ENCODE measurements around the gene PPIP5K1.
"Not testable (repeated sequence)": the region's sequence is repeated elsewhere in the genome, so short reads cannot be mapped to it uniquely, and the experiment has no call there.

PPIP5K1 gene

DNA sequence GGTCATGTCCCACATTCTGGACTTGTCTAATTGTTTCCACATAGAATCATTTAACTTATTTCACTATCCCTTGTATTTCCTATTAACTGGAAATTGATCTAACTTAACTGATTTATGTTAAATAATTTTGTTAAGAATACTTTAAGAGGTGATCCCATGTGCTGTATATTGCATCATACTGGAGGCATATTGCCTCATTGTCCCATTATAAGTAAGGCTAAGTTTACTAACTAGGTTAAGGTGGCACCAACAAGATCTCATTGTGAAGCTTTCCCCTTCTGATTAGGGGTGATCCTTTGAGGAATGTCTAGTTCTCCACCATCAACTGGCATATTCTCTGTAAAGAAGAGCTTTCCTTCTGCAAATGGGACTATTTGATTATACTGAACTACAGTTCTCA lies 48.2 kb downstream of the PPIP5K1 start:
- H3K4me3 ChIP-seq (ENCODE audit: low read length) = no peak overlapping the region
- TF ChIP-seq, protein P1, sequence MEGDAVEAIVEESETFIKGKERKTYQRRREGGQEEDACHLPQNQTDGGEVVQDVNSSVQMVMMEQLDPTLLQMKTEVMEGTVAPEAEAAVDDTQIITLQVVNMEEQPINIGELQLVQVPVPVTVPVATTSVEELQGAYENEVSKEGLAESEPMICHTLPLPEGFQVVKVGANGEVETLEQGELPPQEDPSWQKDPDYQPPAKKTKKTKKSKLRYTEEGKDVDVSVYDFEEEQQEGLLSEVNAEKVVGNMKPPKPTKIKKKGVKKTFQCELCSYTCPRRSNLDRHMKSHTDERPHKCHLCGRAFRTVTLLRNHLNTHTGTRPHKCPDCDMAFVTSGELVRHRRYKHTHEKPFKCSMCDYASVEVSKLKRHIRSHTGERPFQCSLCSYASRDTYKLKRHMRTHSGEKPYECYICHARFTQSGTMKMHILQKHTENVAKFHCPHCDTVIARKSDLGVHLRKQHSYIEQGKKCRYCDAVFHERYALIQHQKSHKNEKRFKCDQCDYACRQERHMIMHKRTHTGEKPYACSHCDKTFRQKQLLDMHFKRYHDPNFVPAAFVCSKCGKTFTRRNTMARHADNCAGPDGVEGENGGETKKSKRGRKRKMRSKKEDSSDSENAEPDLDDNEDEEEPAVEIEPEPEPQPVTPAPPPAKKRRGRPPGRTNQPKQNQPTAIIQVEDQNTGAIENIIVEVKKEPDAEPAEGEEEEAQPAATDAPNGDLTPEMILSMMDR (IDR thresholded peaks at IDR 0.05; ENCODE audit: insufficient read depth, low read depth, low read length, missing control alignments) = no peak
- peak; percentile 28 for DNase-seq (ENCODE audit: low read depth)

DNA sequence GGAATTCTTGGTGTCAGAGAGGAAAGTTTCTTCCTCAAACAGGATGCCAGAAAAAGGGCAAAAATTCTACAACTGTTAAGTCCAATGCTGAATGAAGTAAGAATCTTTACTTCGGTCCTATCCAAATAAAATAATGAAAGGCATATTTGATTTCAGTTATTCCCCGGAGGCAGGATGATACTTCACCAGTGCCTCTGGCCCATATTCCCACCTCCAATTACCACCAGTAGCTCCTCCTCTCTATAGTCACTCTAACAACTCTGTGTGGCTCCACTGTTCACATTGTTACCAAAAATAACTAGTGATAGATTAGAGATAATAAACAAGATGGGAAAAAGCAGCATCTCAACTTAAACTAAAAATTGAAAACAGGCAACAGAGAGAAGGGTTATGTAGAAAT lies 51.9 kb downstream of the PPIP5K1 start:
- TF ChIP-seq, protein P1 (IDR thresholded peaks at IDR 0.05; ENCODE audit: insufficient read depth, low read depth, low read length, missing control alignments) = no peak
- no peak overlapping the region for H3K4me3 ChIP-seq (ENCODE audit: low read length)
- no peak for DNase-seq (ENCODE audit: low read depth)

DNA sequence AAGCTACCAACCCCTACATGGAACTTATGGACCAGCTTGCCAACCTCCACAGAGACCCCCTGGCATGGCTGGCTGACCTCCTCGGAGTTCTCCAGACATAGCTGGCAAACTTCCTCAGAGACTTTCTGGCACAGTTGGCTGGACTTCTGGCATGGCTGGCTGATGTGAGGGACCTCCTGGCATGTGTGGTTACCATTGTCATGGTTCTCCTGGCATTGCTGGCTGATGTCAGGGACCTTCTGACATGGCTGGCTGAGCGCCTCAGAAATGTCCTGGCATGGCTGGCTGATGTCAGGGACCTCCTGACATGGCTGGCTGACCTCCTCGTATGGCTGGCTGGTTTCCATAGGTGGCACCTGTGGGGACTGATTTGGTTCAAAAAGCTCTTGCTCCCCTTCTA lies 55.1 kb downstream of the PPIP5K1 start:
- TF ChIP-seq, protein P1 (IDR thresholded peaks at IDR 0.05; ENCODE audit: insufficient read depth, low read depth, low read length, missing control alignments) = no peak
- no peak overlapping the region for H3K4me3 ChIP-seq (ENCODE audit: low read length)
- no peak for DNase-seq (ENCODE audit: low read depth)

DNA sequence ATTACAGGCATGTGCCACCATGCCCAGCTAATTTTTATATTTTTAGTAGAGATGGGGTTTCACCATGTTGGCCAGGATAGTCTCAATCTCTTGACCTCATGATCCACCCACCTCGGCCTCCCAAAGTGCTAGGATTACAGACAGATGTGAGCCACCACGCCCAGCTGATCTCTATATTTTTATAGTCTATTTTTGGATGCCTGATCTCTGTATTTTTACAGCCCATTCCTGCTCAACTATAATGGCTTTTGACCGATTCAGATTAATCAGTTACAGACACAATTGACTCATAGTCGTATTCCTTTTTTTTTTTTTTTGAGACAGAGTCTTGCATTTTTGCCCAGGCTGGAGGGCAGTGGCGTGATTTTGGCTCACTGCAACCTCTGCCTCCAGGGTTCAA lies 57.2 kb downstream of the PPIP5K1 start:
- not testable (repeated sequence) for DNase-seq (ENCODE audit: low read depth)

DNA sequence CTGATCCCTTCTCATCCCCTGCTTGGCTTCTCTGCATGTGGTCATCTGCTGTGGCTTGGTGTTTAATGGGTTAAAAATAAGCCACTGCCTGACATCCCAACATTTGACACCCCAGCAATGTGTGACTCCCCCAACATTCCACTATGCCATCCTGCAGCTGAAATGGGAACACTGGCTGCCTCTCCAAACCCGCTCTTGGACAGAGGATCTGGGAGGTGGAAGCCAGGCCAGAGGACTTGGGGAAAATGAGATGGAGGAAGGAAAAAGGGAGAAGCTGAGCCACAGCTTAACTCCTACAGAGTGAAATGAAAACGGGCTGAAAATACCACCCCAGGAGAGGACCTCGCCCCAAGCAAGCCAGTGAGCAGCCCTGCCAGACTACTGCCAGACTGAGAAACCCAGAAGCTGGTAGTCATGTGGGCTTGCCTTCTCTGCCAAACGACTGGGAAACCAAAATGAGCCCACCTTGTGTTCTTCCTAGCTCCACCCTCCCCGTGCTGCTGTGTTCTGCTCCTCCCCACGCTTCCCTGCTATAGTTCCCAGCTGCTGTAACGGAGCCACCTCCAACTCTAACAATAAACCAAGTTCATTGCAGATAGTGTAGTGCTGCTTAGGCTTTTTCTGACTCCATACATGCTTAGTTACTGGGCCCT lies 58.9 kb downstream of the PPIP5K1 start:
- TF ChIP-seq, protein P1 (IDR thresholded peaks at IDR 0.05; ENCODE audit: insufficient read depth, low read depth, low read length, missing control alignments) = no peak
- no peak for DNase-seq (ENCODE audit: low read depth)
- no peak overlapping the region for H3K4me3 ChIP-seq (ENCODE audit: low read length)

More for the DNA sequence above, 57.2 kb downstream of the PPIP5K1 start:
- not testable (repeated sequence) for H3K4me3 ChIP-seq (ENCODE audit: low read length)

DNA sequence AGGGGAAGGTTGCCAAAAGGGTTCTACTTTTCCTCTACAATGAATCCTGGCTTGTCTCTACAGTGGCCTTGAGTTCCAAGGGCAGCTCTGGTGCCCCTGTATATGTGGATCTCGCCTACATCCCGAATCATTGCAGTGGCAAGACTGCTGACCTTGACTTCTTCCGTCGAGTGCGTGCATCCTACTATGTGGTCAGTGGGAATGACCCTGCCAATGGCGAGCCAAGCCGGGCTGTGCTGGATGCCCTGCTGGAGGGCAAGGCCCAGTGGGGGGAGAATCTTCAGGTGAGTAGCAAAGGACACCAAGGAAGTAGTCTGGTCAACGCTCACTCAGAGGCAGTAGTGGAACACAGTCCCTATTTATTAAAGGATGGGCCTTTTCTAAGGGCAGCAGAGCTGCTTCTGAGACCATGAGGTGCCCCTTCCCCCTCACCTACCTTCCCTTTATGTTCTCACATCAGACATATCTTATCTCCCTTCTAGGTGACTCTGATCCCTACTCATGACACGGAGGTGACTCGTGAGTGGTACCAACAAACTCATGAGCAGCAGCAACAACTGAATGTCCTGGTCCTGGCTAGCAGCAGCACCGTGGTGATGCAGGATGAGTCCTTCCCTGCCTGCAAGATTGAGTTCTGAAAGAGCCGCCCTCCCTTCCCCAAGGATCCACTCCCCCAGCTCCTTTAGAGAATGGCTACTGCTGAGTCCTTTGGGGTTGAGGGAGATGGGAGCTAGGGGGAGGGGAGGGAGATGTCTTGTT lies 60.2 kb downstream of the PPIP5K1 start:
- no peak for DNase-seq (ENCODE audit: low read depth)
- TF ChIP-seq, protein P1 (IDR thresholded peaks at IDR 0.05; ENCODE audit: insufficient read depth, low read depth, low read length, missing control alignments) = no peak
- H3K4me3 ChIP-seq (ENCODE audit: low read length) = no peak overlapping the region

DNA sequence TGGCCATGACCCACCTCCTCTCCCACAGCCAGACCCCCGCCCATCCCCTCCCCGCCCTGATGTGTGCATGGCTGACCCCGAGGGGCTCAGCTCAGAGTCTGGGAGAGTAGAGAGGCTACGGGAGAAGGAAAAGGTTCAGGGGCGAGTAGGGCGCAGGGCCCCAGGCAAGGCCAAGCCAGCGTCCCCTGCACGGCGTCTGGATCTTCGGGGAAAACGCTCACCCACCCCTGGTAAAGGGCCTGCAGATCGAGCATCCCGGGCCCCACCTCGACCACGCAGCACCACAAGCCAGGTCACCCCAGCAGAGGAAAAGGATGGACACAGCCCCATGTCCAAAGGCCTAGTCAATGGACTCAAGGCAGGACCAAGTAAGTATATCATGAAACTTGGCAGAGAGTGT lies 60.9 kb downstream of the PPIP5K1 start:
- DNase-seq (ENCODE audit: low read depth) = no peak
- TF ChIP-seq, protein P1 (IDR thresholded peaks at IDR 0.05; ENCODE audit: insufficient read depth, low read depth, low read length, missing control alignments) = no peak

More for the DNA sequence above, 60.9 kb downstream of the PPIP5K1 start:
- H3K4me3 ChIP-seq (ENCODE audit: low read length) = no peak overlapping the region
